ENCODE measurements around the gene FERMT2.

Gene FERMT2

DNA sequence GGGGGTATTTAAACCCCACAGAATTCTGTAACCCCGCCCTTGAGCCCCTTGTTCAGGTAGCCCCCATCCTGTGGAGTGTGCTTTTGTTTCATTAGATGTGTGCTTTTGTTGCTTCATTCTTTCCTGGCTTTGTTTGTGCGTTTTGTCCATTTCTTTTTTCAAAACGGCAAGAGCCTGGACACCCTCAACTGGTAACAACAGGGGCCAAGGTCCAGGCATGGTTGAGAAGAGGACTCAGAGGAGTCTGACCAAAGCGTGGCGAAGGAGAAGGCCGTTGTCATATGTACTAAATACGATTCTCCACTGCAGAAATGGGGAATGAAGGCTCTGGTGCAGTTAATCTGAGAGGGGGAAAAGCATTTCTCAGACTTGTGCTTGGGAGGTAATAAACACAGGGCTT is 113.4 kb downstream of the FERMT2 start:
- Histone ChIP-seq H3K27ac (no peak overlapping the region), H3K4me3 (no peak overlapping the region)

DNA sequence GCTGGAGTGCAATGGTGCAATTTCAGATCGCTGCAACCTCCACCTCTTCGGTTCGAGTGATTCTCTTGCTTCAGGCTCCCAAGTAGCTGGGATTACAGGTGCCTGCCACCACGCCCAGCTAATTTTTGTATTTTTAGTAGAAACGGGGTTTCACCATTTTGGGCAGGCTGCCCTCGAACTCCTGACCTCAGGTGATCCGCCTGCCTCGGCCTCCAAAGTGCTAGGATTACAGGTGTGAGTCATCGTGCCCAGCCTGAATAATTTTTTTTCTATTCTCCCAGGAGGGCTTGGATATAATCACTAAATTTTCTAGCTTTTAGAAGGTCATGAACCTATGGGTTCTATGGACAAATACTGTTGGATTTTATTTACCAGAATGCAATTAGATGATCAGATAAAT is 114.8 kb downstream of the FERMT2 start:
- H3K4me3 ChIP-seq: no peak overlapping the region
- peak overlapping the region in 1 of 21 experiments; percentile 1 for H3K27ac ChIP-seq

DNA sequence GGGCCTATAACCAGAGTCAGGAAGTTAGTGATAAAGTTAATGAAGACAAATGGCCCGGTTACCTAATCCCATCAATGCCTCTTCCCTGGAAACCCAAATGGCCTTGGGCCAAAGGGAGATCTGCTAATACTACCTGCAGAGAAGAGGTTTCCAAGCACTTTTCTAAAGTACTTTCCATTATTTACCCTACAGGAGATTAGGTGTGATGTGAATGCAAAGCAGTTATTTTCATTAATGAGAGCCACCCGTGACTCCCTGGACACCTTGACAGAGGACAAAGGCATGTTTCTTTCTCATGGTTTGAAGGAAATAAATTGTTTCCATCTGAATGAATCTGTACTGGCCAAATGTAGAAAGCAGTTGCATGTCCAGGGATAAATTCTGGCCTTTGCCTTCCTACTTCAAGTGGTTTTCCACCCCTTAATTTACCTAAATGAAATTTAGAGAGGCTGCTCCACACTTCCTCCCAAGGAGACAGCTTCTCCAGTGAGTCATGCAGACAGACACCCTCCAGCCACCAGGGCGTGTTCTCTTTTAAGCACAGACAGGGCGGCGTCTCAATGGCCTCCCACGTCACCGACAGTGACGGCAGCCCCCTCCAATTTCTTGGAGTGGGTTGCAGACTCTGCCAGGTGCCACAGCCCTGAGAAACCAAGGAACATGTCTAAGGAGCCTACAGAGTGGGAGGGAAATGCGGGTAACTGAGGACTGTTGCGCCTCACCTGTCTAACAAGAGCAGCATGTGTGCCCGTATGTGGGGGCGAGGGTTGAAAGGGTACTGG is 115.5 kb downstream of the FERMT2 start:
- no peak overlapping the region for H3K4me3 ChIP-seq
- H3K27ac ChIP-seq: peak overlapping the region in 3 of 21 experiments; percentile 1 to 46 (median 14)

DNA sequence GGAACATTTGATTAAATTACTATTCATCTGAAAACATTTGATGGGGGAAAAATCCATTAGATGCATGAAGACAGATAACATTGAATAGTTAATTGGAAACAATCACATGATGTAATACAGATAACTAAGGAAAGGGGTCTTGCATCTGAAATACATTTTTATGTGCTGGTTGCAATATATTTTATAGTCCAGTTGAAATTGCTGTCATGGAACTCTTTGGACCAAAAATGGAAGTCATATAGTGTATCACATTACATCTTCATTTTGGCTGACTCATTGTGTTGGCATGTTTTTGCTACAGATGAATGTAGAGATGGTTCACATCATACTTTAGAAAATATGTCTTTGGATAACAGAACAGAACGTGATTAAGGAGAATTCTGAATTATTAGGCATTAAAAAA is 116.4 kb downstream of the FERMT2 start:
- H3K4me3 ChIP-seq: no peak overlapping the region
- H3K27ac ChIP-seq: peak overlapping the region in 1 of 21 experiments; percentile 14

DNA sequence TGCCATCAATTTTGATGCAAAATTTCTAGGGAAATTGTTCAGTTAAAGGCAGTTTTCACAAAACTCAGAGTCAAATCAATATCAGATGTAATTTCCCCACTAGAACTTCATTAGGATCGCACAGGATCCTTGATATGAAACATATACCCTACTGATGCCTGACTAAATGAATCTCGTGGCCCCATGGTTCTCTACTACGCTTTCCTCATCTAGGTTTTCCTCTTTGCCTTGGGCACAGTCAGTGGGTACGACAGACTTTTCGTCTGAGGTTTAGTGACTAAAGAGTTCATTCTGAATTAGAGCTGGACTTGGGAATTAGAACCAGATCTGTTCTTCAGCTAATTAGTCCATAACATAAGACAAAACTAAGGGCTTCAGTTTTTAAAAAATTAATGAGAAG is 117.0 kb downstream of the FERMT2 start:
- H3K4me3 ChIP-seq: no peak overlapping the region
- no peak overlapping the region for H3K27ac ChIP-seq

DNA sequence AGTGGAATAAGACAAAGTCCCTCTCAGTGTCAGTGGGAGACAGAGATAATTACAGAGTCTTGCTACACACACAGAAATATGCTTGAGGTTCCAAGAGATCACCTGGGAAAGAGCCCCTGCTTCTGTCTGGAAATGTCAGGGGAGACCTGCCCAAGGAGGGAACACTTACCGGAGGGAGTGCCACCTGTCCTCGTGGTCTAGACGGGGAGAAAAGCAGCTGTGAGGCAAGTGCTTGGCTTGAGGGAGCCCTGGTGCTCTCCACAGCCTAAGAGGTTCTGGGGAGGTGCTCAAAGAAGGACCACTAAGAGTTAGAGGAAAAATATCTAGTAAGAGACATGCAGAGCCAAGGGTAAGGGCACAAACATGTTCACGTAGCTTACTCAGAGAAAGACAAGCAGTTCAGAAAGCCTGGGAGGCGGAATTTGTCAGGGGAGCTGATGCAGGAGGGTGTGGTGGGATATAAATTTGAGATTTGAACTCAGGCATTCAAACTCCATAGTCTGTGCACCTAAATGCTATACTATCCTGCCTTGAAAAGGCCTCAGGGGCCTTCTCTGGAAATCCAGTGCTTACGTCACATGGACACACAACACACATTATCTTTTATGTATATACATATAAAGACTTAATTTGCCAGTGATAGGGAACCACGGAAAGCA is 121.2 kb downstream of the FERMT2 start:
- Histone ChIP-seq H3K4me3 (no peak overlapping the region), H3K27ac (no peak overlapping the region)

DNA sequence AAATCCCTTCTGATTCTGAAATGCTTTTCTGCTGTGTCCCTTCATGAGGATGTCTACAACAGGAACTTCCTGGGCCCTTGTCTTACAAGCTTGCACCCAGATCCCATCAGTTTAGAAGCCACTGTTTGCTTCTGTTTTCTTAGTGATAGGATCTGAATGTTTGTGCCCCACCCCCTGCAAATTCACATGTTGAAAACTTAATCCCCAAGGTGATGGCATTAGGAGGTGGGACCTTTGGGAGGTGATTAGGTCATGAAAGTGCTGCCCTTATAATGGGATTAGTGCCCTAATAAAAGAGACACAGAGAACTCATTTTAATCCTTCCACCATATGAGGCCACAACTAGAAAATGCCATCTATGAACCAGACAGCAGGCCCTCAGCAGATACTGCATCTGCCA is 123.4 kb downstream of the FERMT2 start:
- no peak overlapping the region for H3K4me3 ChIP-seq
- no peak overlapping the region for H3K27ac ChIP-seq

DNA sequence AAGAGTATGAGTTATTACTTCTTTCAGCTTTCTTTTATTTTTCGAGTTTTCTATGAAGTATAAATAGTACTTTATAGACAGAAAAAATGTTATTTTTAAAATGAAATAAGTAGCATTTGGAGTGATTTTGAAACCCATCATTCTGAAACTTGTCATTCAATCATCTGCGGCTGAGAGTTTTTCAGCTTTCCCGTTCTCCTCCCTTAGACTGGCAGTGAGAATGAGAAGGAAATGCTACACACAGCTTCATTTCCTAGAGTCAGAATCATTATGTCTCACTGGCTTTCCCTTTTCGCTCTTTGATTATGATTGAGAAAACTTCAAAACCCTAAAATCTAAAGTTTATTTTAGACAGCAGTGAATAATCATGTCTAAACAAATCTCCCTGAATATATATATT is 125.8 kb downstream of the FERMT2 start:
- H3K27ac ChIP-seq: no peak overlapping the region
- H3K4me3 ChIP-seq: no peak overlapping the region

DNA sequence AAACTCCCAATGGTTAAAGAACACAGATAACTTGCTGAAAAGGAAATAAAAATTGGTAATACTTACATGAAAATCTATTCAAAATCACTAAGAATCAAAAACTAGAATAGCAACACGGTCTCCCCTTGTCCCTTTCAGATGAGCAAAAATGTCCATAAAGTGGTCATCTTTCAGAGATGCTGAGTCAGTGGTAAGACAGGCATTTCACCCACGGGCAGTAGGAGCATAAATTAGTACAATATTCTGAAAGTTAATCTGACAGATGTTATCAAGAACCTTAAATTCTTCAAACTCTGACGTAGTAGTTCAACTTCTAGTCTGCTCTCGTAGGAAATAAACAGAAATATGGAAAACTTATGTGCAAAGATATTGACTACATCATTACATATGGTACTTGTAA is 126.4 kb downstream of the FERMT2 start:
- Histone ChIP-seq H3K27ac (no peak overlapping the region), H3K4me3 (no peak overlapping the region)

DNA sequence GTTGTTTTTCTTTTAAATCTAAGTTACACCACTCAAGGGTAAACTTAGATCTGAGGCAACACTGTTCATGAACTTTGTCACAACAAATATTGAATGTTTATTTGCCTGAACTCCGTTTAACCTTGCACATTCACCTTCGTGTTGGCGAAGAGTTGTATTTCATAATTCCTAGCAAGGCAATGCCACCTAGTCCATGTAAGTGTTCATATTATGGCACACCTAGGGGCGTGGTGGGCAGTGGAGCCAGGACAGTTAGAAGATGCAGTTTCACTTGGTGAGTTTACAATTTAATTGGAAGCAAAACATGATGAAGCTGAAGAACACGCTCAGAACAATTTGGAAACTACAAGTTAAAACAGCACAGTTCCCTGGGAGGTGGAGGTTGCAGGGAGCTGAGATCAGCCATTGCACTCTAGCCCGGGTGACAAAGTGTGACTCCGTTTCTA is 129.0 kb downstream of the FERMT2 start:
- no peak overlapping the region for H3K27ac ChIP-seq
- no peak overlapping the region for H3K4me3 ChIP-seq

DNA sequence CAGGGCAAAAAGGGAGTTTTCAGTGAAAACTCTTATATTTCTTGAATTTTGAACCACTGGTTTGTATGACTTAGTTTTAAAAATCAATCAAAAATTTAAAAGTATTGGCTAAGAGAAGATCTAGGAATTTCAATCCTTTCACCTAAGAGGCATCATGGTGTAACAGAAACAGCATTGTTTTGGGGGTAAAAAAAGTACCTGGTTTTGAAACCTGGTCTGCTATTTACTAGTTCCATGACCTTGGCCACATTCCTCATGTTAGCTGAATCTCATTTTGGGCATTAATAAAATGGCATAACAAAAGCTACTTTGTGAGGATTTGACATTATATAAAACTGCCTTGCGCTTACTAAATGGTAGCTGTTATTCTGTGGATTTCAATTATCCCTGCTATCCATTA is 142.7 kb downstream of the FERMT2 start:
- no peak overlapping the region for H3K27ac ChIP-seq
- no peak overlapping the region for H3K4me3 ChIP-seq

Data from skin epidermis (tissue), 12 donors.